Breast epithelium (tissue), 3 donors: ENCODE data around the gene DHX35.

Source experiments
- POLR2A ChIP-seq: fragments of 450-650 bp; IDR thresholded peaks from one replicate; pipeline ENCODE4 v1.6.1; 2016; ENCODE audit warnings: antibody characterized with exemption, mild to moderate bottlenecking, moderate library complexity
- TF ChIP-seq, protein P1 (sequence below), 3 donors: fragments of 450-650 bp; IDR thresholded peaks; one replicate each; pipeline ENCODE4 v1.5.1; 2016 to 2017; ENCODE audit warnings: antibody characterized with exemption in 3 of 3, mild to moderate bottlenecking in 3 of 3, moderate library complexity in 3 of 3

DNA sequence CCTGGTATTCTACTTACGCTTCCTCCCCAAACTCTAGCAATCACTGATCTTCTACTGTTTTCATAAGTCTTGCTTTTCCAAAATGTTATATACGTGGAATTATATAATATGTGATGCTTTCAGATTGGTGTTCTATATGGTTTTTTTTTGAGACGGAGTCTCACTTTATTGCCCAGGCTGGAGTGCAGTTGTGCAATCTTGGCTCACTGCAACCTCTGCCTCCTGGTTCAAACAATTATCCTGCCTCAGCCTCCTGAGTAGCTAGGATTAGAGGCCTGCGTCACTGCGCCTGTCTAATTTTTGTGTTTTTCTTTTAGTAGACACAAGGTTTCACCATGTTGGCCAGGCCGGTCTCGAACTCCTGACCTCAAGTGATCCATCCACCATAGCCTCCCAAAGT is 46.8 kb upstream of the DHX35 start:
- TF ChIP-seq, protein P1, sequence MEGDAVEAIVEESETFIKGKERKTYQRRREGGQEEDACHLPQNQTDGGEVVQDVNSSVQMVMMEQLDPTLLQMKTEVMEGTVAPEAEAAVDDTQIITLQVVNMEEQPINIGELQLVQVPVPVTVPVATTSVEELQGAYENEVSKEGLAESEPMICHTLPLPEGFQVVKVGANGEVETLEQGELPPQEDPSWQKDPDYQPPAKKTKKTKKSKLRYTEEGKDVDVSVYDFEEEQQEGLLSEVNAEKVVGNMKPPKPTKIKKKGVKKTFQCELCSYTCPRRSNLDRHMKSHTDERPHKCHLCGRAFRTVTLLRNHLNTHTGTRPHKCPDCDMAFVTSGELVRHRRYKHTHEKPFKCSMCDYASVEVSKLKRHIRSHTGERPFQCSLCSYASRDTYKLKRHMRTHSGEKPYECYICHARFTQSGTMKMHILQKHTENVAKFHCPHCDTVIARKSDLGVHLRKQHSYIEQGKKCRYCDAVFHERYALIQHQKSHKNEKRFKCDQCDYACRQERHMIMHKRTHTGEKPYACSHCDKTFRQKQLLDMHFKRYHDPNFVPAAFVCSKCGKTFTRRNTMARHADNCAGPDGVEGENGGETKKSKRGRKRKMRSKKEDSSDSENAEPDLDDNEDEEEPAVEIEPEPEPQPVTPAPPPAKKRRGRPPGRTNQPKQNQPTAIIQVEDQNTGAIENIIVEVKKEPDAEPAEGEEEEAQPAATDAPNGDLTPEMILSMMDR (IDR thresholded peaks at IDR 0.05) = no peak
- TF ChIP-seq POLR2A = no peak
